HG02588 (cell line): ENCODE data around the gene MROH8.
A peak's percentile ranks its signal among the peaks of the same experiment; 100 is the strongest.
"Not testable (repeated sequence)": the region's sequence is repeated elsewhere in the genome, so short reads cannot be mapped to it uniquely, and the experiment has no call there.

Source experiments
- ATAC-seq: cut with Tn5 transposase; IDR thresholded peaks from one replicate; pipeline ENCODE4 v1.9.1; 2021; ENCODE audit warnings: mild to moderate bottlenecking, moderate library complexity; ENCODE audit not compliant: unreplicated experiment

Gene MROH8

DNA sequence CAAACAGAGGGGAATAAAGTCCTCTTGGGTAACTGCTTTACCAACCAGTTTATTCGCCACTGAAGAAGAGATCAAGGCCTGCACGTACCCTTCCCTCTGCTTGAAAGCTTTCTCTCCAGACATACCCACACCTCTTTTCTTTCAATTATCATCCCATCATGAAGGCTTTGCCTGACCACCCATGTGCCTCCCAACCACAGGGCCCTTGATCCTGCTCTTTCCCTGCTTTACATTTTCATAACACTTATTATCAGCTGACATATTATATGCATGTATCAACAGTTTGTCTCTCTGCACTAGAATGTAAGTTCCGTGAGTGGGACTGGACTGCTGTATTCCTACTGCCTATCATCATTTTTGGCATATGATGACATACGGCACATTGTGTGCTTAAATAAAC, 21.1 kb downstream of the MROH8 start:
- no peak for ATAC-seq

DNA sequence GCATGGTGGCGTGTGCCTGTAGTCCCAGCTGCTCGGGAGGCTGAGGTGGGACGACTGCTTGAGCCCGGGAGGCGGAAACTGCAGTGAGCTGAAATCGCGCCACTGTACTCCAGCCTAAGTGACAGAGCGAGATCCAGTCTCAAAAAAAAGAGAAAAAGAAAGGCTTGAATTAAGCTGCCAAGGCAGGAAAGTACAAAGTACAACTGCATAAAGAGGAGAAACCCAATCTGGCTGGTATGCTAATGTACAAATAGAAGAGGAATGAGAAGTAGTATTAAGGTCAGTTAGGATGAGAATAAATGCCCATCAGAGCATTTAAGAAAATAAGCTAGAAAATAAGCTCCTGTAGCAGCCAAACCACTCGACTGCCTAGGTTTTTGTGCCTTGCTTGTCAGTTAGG, 23.4 kb downstream of the MROH8 start:
- ATAC-seq = no peak

DNA sequence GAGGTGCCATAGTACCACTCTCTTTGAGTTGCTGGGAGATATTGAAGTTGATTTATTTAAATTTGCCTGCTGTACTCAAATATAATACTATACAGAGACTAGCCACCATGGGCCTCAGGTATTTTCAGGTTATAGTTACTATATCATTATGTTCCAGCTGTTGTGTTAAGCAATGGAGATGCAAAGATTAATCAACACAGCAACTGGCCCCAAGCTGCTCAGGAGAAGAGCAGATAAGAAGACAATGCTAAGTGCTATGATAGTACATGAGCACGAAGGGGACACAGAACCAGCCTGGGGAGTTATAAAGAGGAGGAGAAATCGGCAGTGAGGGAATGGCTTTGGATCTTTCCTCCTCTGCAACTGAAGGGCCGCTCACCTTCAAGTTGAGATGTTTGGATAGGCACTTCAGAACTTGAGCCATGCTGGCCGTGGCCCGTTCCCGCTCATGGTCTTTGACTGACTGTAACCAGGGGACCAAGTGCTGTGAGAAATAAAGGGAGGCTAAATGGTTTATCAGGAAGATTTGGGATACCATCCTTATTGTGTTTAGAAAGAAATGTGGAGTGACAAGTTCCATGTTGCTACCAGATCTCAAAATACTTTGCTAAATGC, 24.6 kb downstream of the MROH8 start:
- no peak for ATAC-seq

DNA sequence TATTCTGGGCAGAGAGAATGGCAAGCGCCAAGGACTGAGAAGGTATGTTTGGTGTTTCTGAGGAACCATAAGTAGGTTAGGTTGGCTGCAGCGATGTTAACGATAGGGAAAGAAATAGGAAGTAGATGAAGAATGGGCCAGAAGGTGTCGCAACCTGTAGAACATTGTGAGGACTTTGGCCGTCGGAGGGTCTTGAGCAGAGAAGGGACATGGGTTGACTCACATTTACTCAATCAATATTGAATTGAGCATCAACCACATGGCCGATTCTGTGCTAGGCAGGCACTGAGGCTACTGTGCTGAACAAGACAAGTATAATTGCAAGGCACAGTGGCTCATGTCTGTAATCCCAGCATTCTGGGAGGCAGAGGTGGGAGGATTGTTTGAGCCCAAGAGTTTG, 27.1 kb downstream of the MROH8 start:
- no peak for ATAC-seq

DNA sequence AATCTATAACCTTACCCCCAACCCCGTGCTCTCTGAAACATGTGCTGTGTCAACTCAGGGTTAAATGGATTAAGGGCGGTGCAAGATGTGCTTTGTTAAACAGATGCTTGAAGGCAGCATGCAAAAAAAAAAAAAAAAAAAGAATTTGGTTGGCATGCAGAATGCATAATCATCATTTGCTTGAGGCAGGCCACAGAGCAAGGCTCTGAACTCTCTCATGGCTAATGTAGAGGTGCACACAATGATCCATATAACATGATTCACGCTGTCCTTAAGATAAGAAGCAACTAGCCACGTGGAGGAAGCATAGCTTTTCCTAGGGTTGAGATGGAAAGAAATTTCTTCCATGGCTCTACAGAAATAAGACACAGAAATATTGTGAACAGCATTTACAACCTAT, 27.8 kb downstream of the MROH8 start:
- no peak for ATAC-seq

DNA sequence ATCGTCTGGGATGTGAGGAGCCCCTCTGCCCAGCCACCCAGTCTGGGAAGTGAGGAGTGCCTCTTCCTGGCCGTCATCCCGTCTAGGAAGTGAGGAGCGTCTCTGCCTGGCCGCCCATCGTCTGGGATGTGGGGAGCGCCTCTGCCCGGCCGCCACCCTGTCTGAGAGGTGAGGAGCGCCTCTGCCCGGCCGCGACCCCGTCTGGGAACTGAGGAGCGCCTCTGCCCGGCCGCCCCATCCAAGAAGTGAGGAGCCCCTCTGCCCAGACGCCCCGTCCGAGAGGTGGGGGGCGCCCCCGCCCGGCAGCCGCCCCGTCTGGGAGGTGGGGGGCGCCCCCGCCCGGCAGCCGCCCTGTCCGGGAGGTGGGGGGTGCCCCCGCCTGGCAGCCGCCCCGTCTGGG, 28.5 kb downstream of the MROH8 start:
- ATAC-seq = not testable (repeated sequence)

DNA sequence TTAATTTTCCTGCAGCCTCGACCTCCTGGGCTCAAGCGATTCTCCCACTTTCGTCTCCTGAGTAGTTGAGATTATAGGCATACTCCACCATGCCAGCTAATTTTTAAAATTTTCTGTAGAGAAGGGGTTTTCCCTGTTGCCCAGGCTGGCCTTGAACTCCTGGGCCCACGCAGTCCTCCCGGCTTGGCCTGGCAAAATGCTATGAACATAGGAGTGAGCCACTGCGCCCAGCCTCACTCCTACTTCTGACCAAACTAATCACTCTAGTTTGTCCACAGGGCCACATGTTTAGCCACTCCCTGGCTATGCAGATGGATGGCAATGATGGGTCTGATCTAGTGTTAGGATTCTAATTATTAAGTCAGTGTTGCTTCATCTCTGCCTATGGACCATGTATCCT, 32.1 kb downstream of the MROH8 start:
- no peak for ATAC-seq

DNA sequence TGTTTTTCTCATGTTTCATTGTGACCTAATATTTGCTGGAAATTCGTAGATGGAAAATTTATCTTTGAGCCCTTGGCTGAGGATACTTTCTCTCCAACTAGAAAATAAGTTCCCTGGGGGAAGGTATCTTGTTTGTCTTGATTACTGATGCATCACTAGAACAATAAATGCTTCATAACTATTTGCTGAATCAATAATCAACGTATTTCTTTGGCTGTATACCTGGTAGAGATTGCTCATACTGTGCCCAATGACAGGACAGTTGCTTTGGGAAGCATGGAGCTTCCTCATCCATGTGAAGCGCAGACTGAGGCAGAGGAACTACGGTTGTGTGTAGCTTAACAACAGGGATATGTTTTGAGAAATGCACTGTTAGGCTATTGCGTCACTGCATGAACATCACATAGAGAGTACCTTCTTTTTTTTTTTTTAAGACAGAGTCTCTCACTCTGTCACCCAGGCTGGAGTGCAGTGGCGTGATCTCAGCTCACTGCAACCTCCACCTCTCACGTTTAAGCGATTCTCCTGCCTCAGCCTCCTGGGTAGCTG, 34.4 kb downstream of the MROH8 start:
- ATAC-seq = no peak

DNA sequence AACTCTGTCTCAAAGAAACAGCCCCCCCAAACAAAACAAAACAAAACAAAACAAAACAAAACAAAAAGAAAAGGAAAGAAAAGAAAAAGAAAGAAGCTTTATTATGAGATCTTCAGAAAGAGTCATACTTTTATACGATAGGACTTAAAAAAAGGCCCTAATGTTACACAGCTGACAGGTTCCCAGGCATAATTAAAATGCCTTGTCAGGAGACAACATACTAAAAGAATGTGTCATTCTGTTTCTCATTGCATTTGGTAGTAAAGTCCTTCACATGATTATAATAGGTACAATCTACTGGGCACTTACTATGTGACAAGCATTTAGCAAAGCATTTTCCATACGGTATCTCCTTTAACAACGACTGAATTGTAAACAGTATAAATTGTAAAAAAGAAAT, 36.6 kb downstream of the MROH8 start:
- no peak for ATAC-seq

DNA sequence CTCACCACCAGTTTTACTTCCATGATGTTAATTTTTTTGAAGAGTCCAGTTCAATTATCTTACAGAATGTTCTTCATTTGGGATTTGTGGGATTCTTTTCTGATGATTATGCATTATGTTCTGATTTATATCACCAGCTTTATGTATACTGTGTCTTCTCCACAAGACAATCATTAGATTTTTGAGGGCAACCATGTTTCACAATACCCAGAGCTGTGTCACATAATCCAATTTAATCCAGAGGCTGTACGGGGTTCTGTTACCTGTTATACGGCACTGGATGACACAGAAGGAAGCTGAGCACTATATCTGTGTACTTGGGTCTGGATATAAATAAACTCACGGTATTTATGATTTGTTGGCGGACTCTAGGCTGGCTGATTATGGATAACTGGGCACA, 41.8 kb downstream of the MROH8 start:
- no peak for ATAC-seq

DNA sequence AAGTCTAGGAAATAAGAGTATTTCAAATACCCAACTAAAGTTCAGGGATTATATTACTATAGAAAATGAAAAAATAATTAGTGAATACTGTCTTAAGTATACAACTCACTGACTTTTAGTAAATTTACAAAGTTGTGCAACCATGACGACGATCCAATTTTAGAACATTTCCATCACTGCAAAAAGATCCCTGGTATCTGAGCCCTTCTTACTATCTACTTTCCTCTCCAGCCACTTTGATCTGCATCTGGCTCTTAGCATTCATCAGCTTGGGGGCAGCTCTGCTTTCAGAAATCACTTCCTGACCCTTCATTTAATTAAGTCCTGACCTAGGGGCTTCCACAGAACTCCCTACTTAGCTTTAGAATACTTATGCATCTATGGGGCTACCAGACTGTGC, 45.4 kb downstream of the MROH8 start:
- no peak for ATAC-seq

DNA sequence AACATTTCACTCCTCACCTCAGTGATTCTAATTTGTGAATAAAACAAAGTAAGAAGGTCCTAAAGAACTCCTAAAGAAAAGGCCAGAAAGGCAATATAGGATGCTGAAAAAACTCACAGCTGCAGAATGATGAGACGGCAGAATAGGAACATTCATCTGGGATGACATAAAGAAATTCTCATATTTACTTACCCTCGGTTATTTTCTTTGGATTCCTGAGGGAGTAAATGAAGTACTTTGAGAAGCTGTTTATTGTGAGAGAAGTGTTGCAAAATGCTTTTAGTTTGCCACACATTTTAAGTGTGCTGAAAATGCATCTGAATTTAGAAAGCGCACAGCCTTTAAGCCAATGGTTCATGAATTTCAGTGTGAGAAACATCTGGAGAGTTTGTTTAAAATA, 47.9 kb downstream of the MROH8 start:
- no peak for ATAC-seq

DNA sequence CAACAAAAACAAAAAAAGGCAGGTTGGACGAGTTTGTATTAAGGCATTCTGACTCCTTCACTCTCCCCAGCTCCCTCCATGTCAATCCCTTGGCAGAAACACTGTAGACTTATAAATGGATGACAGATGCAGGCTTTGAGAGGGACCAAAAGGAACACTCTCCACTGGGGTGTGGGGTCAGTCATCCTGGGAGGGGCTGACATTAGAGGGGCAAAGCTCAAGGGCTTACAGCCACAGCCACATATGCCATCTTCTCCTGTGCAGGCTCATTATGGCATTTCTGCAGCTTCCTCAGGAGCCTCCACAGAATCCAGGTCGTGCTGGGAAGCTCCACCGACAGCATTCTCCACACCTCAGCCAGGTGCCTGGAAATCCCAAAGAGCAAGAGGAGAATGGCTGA, 50.5 kb downstream of the MROH8 start:
- ATAC-seq = no peak

DNA sequence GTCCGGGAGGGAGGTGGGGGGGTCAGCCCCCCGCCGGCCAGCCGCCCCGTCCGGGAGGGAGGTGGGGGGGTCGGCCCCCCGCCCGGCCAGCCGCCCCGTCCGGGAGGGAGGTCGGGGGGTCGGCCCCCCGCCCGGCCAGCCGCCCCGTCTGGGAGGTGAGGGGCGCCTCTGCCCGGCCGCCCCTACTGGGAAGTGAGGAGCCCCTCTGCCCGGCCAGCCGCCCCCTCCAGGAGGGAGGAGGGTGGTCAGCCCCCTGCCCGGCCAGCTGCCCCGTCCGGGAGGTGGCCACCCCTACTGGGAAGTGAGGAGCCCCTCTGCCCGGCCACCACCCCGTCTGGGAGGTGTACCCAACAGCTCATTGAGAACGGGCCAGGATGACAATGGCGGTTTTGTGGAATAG, 53.1 kb downstream of the MROH8 start:
- not testable (repeated sequence) for ATAC-seq

DNA sequence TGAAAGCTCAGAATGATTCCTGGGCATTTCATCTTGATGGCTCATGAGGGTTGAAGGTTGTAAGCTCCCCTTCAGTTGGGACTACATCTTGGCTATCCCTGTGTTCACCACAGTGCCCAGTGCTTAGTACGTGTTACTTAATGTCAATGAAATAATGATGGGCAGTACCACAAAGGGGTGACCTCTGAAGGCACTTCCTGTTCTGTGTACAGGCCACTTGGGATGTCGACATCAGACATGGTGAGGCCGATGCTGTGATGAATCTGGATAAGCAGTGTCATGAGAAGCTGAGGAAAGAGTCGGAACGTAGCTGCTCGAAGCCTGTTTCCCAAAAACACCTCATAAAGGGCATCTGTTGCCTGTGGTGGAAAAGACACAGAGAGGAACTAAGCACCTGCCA, 55.9 kb downstream of the MROH8 start:
- no peak for ATAC-seq

DNA sequence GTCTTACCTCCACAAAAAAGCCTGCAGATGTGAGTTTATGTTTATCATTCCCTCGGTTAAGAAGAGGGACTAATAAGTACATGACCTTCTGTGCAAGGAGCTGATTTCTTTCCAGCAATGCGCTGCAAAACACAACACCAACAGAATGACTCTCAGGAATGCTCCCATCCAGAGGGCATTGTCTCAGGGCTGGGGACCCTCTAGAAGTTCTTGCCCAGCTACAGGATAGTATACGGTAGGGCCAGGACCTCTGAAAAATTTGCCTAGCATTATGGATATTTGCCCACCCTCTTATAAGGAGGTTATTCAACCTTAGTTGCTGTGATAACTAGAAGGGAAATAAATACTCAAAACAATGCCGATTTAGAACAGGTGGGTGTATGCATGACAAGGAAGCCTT, 58.9 kb downstream of the MROH8 start:
- no peak for ATAC-seq

DNA sequence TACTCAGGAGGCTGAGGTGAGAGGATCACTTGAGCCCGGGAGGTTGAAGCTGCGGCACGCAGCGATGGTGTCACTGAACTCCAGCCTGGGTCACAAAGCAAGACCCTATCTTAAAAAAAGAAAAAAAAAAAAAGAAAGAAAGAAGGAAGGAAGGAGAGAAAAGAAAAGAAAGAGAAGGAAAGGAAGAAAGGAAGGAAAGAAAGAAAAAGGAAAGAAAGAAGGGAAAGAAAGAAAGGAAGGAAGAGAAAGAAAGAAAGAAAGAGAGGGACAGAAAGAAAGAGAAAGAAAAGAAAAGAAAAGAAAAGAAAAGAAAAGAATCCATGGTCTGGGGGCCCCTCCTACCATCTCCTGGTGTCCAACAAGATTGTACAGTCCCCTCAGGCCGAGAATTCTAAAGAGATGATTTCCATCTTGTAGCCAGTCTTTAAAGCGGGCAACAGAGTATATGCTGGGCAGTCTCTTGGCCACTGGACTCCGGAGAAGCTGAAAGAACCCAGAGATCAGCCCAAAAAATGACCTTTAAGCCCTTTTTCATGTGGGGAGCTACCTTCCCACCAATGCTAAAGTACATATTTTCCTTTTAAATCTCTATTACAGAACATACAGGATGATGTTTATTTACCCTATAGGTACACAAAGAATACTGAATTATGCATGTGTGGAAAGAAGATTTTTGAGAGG, 59.9 kb downstream of the MROH8 start:
- no peak for ATAC-seq

DNA sequence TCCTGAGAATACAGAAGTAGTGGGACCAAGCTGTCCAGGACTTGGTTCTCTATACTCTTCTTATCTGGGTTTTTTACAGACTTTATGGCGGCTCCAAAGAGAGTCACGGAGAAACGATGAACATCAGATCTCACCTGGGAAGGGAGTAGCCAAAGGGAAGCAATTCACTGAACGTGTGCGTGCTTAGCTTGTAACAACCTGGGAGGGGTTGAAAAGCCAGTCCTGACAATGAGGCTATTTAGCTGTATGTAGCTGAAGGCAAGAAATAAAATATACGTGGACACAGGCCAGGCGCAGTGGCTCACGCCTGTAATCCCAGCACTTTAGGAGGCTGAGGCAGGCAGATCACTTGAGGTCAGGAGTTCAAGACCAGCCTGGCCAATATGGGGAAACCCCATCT, 65.3 kb downstream of the MROH8 start:
- no peak for ATAC-seq

DNA sequence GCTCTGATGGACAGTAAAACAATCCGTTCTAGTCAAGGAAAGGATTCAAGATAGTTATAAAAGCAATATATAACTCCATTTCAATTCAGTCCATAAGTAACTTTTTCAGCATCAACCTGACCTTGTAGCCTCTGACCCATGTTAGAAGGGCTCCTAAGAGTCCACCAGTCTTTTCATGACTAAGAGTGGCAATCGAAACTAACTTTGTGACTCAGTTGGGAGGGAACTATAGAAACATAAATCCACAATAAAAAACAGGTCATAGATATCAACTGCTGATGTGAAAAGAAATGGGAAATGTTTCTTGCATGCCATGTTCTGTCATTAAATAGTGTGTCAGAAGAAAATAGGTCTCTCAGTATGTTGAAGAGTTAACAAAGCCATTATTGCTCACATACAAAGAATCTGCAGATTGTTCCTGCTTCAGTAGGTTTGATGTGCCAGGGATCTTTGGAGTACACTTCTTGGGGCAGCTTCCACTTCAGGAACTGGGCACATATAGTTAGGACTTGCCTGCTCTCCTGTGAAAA, 67.4 kb downstream of the MROH8 start:
- no peak for ATAC-seq

DNA sequence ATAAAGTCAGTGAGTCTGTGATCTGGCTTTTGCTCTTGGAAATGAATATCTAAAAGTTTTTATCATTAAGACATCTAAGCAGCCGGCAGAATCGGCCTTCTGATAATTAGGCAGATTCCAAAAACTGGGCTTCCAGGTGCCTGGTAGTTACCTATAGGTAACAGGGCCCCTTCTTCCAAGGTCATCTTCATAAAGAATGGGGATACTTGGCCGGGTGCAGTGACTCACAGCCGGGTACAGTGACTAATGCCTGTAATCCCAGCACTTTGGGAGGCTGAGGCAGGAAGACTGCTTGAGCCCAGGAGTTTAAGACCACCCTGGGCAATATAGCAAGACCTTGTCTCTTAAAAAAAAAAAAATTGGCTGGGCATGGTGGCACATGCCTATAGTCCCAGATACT, 70.7 kb downstream of the MROH8 start:
- ATAC-seq = no peak

DNA sequence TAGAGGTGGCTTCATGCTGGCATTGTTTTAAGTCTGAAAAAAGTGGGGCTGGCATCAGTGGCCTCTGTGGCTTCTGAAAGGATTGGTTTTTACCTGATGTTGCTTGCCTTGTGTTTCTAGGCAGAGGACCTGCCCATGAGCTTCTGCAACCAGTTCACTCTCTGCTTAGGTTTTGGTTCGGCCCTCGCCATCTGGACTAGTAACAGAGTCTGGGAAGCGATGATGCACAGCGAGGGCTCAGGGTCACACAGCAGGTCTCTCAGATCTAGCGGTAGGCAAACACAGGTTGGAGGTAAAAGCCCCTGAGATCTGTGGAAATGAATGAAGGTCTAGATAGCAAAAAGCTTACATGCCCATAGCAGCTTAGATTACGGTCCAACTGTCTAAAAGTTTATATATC, 76.8 kb downstream of the MROH8 start:
- no peak for ATAC-seq

DNA sequence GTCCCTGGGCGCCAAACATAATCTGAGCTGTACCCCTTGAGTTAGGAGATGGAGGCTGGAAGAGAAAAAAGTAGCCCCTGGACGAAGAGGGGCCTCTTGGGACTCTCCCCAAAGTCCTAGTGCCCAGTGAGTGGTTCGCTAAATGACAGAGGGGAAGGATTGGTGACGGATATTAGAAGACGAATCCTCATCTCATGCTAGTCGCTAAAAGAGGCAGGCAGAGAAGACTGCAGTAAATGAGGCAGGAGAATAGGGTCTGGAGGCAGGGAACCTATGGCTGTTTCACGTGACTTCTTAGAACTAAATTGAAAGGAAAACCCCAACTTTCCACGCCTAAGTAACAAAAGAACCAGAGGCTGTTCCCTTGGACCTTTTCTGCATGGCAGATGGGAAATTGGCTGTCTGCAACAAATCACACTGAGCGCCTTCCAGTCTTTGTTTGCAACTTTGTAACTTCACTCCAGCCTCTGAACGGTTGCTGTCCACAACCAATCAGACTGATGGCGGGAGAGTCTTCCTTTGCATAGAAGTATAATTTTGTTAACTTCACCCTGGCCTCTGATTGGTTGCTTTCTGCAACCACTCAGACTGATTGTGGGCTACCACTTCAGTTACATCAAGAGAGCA, 82.8 kb downstream of the MROH8 start:
- ATAC-seq = peak; percentile 2
